ENCODE results near the gene MAPK4.

DNA sequence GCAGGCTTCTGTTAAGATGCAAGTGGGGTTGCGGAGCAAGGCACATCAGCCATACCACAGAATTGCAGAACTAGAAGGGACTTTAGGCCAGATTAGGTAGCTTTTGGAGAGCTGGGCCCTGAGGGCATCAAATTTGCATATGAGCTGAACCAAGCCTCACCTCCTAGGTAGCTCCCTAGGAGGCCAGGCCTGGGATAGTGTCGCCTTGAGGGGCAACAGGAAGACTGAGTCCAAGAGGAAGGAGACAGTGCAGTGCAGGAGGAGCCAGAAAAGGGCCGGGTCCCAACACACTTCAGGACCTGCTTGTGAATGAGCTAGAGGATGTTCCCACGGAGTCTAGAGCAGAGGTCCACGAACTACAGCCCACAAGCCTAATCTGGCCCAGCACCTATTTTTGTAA is 98.7 kb downstream of the MAPK4 start:
- TF ChIP-seq, protein P1, sequence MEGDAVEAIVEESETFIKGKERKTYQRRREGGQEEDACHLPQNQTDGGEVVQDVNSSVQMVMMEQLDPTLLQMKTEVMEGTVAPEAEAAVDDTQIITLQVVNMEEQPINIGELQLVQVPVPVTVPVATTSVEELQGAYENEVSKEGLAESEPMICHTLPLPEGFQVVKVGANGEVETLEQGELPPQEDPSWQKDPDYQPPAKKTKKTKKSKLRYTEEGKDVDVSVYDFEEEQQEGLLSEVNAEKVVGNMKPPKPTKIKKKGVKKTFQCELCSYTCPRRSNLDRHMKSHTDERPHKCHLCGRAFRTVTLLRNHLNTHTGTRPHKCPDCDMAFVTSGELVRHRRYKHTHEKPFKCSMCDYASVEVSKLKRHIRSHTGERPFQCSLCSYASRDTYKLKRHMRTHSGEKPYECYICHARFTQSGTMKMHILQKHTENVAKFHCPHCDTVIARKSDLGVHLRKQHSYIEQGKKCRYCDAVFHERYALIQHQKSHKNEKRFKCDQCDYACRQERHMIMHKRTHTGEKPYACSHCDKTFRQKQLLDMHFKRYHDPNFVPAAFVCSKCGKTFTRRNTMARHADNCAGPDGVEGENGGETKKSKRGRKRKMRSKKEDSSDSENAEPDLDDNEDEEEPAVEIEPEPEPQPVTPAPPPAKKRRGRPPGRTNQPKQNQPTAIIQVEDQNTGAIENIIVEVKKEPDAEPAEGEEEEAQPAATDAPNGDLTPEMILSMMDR (IDR thresholded peaks at IDR 0.05) = no peak
- no peak for TF ChIP-seq POLR2A (IDR thresholded peaks at IDR 0.05)

All from breast epithelium (tissue), 3 donors.